Liver (tissue), 9 donors: Measurements from ENCODE around the gene FAIM2. TPM values are rescaled to one million over a fixed set of nuclear protein-coding genes. Genes with fewer than 3 reads are reported as not detected.
"Not testable (repeated sequence)": the region's sequence is repeated elsewhere in the genome, so short reads cannot be mapped to it uniquely, and the experiment has no call there.

Experiments used
- DNase-seq: peaks from one replicate; pipeline ENCODE4 v3.0.0-alpha.2; 2017; ENCODE audit warnings: low spot score
- H3K27ac ChIP-seq, 2 donors: one replicate each; pipeline ENCODE4 v1.7.0; 2013; ENCODE audit warnings: inconsistent platforms in 2 of 2, low read length in 2 of 2, control low read depth in 1 of 2, low read depth in 1 of 2, mild to moderate bottlenecking in 1 of 2
- H3K27me3 ChIP-seq, 4 donors: one replicate each; pipeline versions ENCODE4 v1.6.1 to v1.7.0; 2013; ENCODE audit warnings: low read length in 3 of 4, inconsistent platforms in 1 of 4, mild to moderate bottlenecking in 1 of 4, moderate library complexity in 1 of 4; ENCODE audit not compliant: control insufficient read depth in 4 of 4, insufficient read depth in 4 of 4
- H3K36me3 ChIP-seq, 4 donors: one replicate each; pipeline versions ENCODE4 v1.6.1 to v1.7.0; 2013; ENCODE audit warnings: low read length in 3 of 4, mild to moderate bottlenecking in 3 of 4, low read depth in 1 of 4, moderate library complexity in 1 of 4; ENCODE audit not compliant: control insufficient read depth in 4 of 4, insufficient read depth in 3 of 4
- H3K4me1 ChIP-seq, 4 donors: one replicate each; pipeline versions ENCODE4 v1.6.1 to v1.7.0; 2013; ENCODE audit warnings: low read length in 3 of 4, mild to moderate bottlenecking in 3 of 4, moderate library complexity in 1 of 4; ENCODE audit not compliant: control insufficient read depth in 4 of 4, insufficient read depth in 4 of 4
- H3K4me3 ChIP-seq, 3 donors: one replicate each; pipeline versions ENCODE4 v1.6.1 to v1.7.0; 2013; ENCODE audit warnings: low read length in 3 of 3, control low read depth in 1 of 3, low read depth in 1 of 3, mild to moderate bottlenecking in 1 of 3
- H3K9ac ChIP-seq, 2 donors: one replicate each; pipeline ENCODE4 v1.7.0; 2013; ENCODE audit warnings: low read length in 2 of 2, mild to moderate bottlenecking in 2 of 2, moderate library complexity in 2 of 2, control low read depth in 1 of 2, low read depth in 1 of 2
- H3K9me3 ChIP-seq, 4 donors: one replicate each; pipeline versions ENCODE4 v1.6.1 to v1.7.0; 2013; ENCODE audit warnings: low read length in 3 of 4; ENCODE audit not compliant: control insufficient read depth in 4 of 4
- ATF3 ChIP-seq: IDR thresholded peaks from 2 replicates; pipeline ENCODE4 v1.6.1; 2016; ENCODE audit warnings: antibody characterized with exemption
- CTCF ChIP-seq: fragments of 150-350 bp; IDR thresholded peaks from 2 replicates; pipeline ENCODE4 v1.5.1; 2017; ENCODE audit warnings: improper control_type of control experiment, low read depth, low read length; ENCODE audit not compliant: missing input control
- EGR1 ChIP-seq, 2 donors: IDR thresholded peaks; 2 replicates each; pipeline ENCODE4 v1.6.1; 2016 to 2018; ENCODE audit warnings: antibody characterized with exemption in 2 of 2, low read depth in 2 of 2
- FOXA1 ChIP-seq: IDR thresholded peaks from 2 replicates; pipeline ENCODE4 v1.6.1; 2016; ENCODE audit warnings: antibody characterized with exemption
- FOXA2 ChIP-seq: IDR thresholded peaks from 2 replicates; pipeline ENCODE4 v1.6.1; 2016; ENCODE audit warnings: antibody characterized with exemption
- GABPA ChIP-seq, 2 donors: IDR thresholded peaks in 1 of 2; conservative IDR thresholded peaks in 1 of 2; 2 replicates each; pipeline ENCODE4 v1.6.1; 2016; ENCODE audit warnings: antibody characterized with exemption in 2 of 2, mild to moderate bottlenecking in 1 of 2, moderate library complexity in 1 of 2
- HNF4A ChIP-seq, 2 donors: conservative IDR thresholded peaks; 2 replicates each; pipeline ENCODE4 v1.6.1; 2016; ENCODE audit warnings: antibody characterized with exemption in 2 of 2, mild to moderate bottlenecking in 2 of 2
- HNF4G ChIP-seq: IDR thresholded peaks from 2 replicates; pipeline ENCODE4 v1.6.1; 2016; ENCODE audit warnings: antibody characterized with exemption
- MAX ChIP-seq: IDR thresholded peaks from 2 replicates; pipeline ENCODE4 v1.6.1; 2016; ENCODE audit warnings: antibody characterized with exemption
- NR2F2 ChIP-seq: IDR thresholded peaks from 2 replicates; pipeline ENCODE4 v1.6.1; 2016; ENCODE audit warnings: antibody characterized with exemption
- REST ChIP-seq: IDR thresholded peaks from 2 replicates; pipeline ENCODE4 v1.6.1; 2016; ENCODE audit warnings: antibody characterized with exemption, mild to moderate bottlenecking
- RXRA ChIP-seq, 2 donors: IDR thresholded peaks; 2 replicates each; pipeline ENCODE4 v1.6.1; 2017 to 2018; ENCODE audit warnings: antibody characterized with exemption in 2 of 2, mild to moderate bottlenecking in 1 of 2
- SP1 ChIP-seq: IDR thresholded peaks from 2 replicates; pipeline ENCODE4 v1.6.1; 2018; ENCODE audit warnings: antibody characterized with exemption, mild to moderate bottlenecking
- TAF1 ChIP-seq: conservative IDR thresholded peaks from 2 replicates; pipeline ENCODE4 v1.6.1; 2016; ENCODE audit warnings: antibody characterized with exemption, mild to moderate bottlenecking
- ZBTB33 ChIP-seq: IDR thresholded peaks from 2 replicates; pipeline ENCODE4 v1.6.1; 2016; ENCODE audit warnings: antibody characterized with exemption
- WGBS: extraction: QIAGEN DNeasy Blood & Tissue Kit; methylation state at CpG from one replicate; pipeline ENCODE4 v1.1.7; 2013; 5-methylcytosine and 5-hydroxymethylcytosine counted together
- polyA plus RNA-seq, 2 donors: library from polyadenylated mRNA; stranded (reverse) in 1 of 2; unstranded in 1 of 2; fragments of 200-250 nt in 1 of 2; fragments of >200 nt in 1 of 2; fragmentation: Nextera tagmentation in 1 of 2; extraction: Ambion mirVana in 1 of 2; gene quantifications; one replicate each; pipeline versions ENCODE4 v1.2.1 to v1.2.3, GENCODE V29; 2013 to 2015
- total RNA-seq, 2 donors: library from RNA; depleted of rRNA; stranded (reverse); fragments of >200 nt; gene quantifications; one replicate each; pipeline ENCODE4 v1.2.3, GENCODE V29; 2014
- donor health status: healthy.
- donor health status: healthy.
- donor health status: healthy.
- donor health status: healthy.
- donor health status: healthy.

The FAIM2 gene
- total and polyA plus RNA-seq, 4 donors: 0.06 to 0.23 TPM; not detected in 2

- H3K4me3 ChIP-seq, H3K9ac ChIP-seq, H3K9me3 ChIP-seq, DNase-seq, H3K27me3 ChIP-seq, H3K36me3 ChIP-seq, H3K4me1 ChIP-seq, H3K27ac ChIP-seq: not testable (repeated sequence)
- WGBS: 84% methylated on average over 4 of the region's 4 CpGs
Observed at GRCh38 chr12:49855890-49856289, 47.8 kb downstream of the FAIM2 start.

GRCh38 chr12:49854976-49855375 lies 48.7 kb downstream of the FAIM2 start:
- Histone ChIP-seq H3K9me3 (no peaks in the 10 kb centered on the region), H3K27me3 (peaks cover 0 to 4% (median 0%) of the 10 kb centered on the region in 4 donors), H3K9ac (no peak overlapping the region), H3K4me3 (no peak overlapping the region), H3K27ac (no peak overlapping the region), H3K36me3 (no peaks in the 10 kb centered on the region), H3K4me1 (no peaks in the 10 kb centered on the region)
- WGBS: 88% methylated on average over 4 of the region's 4 CpGs
- no peak for DNase-seq
- TF ChIP-seq NR2F2: no peak
- no peak for TF ChIP-seq FOXA1
- no peak for TF ChIP-seq REST
- no peak for TF ChIP-seq HNF4G
- no peak for TF ChIP-seq HNF4A (conservative IDR thresholded peaks at IDR 0.05)
- TF ChIP-seq GABPA (IDR thresholded peaks at IDR 0.05 in 1 of 2, conservative IDR thresholded peaks at IDR 0.05 in 1 of 2): no peak
- no peak for TF ChIP-seq EGR1 (IDR thresholded peaks at IDR 0.05; ENCODE audit: low read depth in 2 of 2)
- no peak for TF ChIP-seq ZBTB33
- TF ChIP-seq ATF3: no peak

GRCh38 chr12:49853671-49854070 lies 50.0 kb downstream of the FAIM2 start:
- Histone ChIP-seq H3K27ac (no peak overlapping the region), H3K4me3 (no peak overlapping the region), H3K9ac (no peak overlapping the region), H3K27me3 (peaks cover 0 to 5% (median 1%) of the 10 kb centered on the region in 4 donors), H3K36me3 (no peaks in the 10 kb centered on the region), H3K9me3 (no peaks in the 10 kb centered on the region), H3K4me1 (no peaks in the 10 kb centered on the region)
- no peak for DNase-seq
- 85% methylated on average over 2 of the region's 2 CpGs for WGBS
- no peak for TF ChIP-seq RXRA (IDR thresholded peaks at IDR 0.05)
- no peak for TF ChIP-seq NR2F2
- no peak for TF ChIP-seq CTCF
- TF ChIP-seq ATF3: no peak
- TF ChIP-seq FOXA1: no peak
- TF ChIP-seq MAX: no peak
- TF ChIP-seq TAF1: no peak
- TF ChIP-seq GABPA (IDR thresholded peaks at IDR 0.05 in 1 of 2, conservative IDR thresholded peaks at IDR 0.05 in 1 of 2): no peak
- TF ChIP-seq FOXA2: no peak
- no peak for TF ChIP-seq SP1
- no peak for TF ChIP-seq HNF4G
